Uterus (tissue), 2 donors: Measurements from ENCODE around the gene INPP1.

Experiments used
- POLR2A ChIP-seq, 2 donors: fragments of 450-650 bp; IDR thresholded peaks; one replicate each; pipeline ENCODE4 v1.6.1; 2016; ENCODE audit warnings: antibody characterized with exemption in 2 of 2, mild to moderate bottlenecking in 1 of 2, moderate library complexity in 1 of 2
- TF ChIP-seq, protein P1 (sequence below), 4 experiments: fragments of 200-600 bp in 2 of 4; fragments of 450-650 bp in 2 of 4; sonication (generic) in 2 of 4; IDR thresholded peaks; one replicate each; pipeline ENCODE4 v1.5.1; 2016 to 2019; ENCODE audit warnings: antibody characterized with exemption in 4 of 4, mild to moderate bottlenecking in 2 of 4, moderate library complexity in 1 of 4

DNA sequence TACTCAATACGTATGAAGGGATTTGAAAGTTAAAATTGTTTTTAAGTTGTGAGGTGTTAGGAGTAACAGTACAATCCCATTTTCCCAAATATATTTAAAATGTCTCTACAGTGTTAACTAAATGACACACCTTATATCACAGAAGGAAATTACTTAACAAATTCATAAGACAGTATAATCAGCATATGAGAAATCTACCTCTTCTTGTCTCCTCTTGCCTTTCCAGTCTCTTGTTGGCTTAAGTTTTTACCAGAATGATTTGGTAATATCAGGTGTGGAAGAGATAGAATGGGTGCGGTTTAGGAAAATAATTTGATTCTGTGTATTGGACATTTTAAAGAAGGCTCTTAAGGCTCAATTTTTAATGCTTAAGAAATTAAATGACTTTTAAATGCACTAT lies 9.5 kb upstream of the INPP1 start:
- TF ChIP-seq, protein P1, sequence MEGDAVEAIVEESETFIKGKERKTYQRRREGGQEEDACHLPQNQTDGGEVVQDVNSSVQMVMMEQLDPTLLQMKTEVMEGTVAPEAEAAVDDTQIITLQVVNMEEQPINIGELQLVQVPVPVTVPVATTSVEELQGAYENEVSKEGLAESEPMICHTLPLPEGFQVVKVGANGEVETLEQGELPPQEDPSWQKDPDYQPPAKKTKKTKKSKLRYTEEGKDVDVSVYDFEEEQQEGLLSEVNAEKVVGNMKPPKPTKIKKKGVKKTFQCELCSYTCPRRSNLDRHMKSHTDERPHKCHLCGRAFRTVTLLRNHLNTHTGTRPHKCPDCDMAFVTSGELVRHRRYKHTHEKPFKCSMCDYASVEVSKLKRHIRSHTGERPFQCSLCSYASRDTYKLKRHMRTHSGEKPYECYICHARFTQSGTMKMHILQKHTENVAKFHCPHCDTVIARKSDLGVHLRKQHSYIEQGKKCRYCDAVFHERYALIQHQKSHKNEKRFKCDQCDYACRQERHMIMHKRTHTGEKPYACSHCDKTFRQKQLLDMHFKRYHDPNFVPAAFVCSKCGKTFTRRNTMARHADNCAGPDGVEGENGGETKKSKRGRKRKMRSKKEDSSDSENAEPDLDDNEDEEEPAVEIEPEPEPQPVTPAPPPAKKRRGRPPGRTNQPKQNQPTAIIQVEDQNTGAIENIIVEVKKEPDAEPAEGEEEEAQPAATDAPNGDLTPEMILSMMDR (IDR thresholded peaks at IDR 0.05), result no peak
- no peak for TF ChIP-seq POLR2A (IDR thresholded peaks at IDR 0.05)
